ENCODE measurements around the gene PPP1R13B.
"Not testable (repeated sequence)": the region's sequence is repeated elsewhere in the genome, so short reads cannot be mapped to it uniquely, and the experiment has no call there.

The PPP1R13B gene

GRCh38 chr14:103854017-103854808, 6.8 kb upstream of the PPP1R13B start:
- no peak overlapping the region for H3K4me3 ChIP-seq (ENCODE audit: low read length)

GRCh38 chr14:103849151-103849886, 1.9 kb upstream of the PPP1R13B start:
- Histone ChIP-seq H3K4me3 (ENCODE audit: low read length) (no peak overlapping the region), H3K4me1 (ENCODE audit: control insufficient read depth, insufficient read depth, low read length) (peaks cover 8% of the 10 kb centered on the region), H3K9me3 (ENCODE audit: control insufficient read depth, low read length) (no peaks in the 10 kb centered on the region), H3K9ac (ENCODE audit: low read length) (no peak overlapping the region), H3K27me3 (ENCODE audit: control insufficient read depth, insufficient read depth, low read length) (no peaks in the 10 kb centered on the region), H3K36me3 (ENCODE audit: control insufficient read depth, insufficient read depth, low read length) (no peaks in the 10 kb centered on the region)

More at GRCh38 chr14:103854017-103854808, 6.8 kb upstream of the PPP1R13B start:
- H3K4me1 ChIP-seq (ENCODE audit: control insufficient read depth, insufficient read depth, low read length): peaks cover 18% of the 10 kb centered on the region
- no peaks in the 10 kb centered on the region for H3K9me3 ChIP-seq (ENCODE audit: control insufficient read depth, low read length)
- H3K27me3 ChIP-seq (ENCODE audit: control insufficient read depth, insufficient read depth, low read length): no peaks in the 10 kb centered on the region
- peak overlapping the region; percentile 62 for H3K9ac ChIP-seq (ENCODE audit: low read length)
- no peaks in the 10 kb centered on the region for H3K36me3 ChIP-seq (ENCODE audit: control insufficient read depth, insufficient read depth, low read length)

- H3K27me3 ChIP-seq (ENCODE audit: control insufficient read depth, insufficient read depth, low read length): no peaks in the 10 kb centered on the region
- no peaks in the 10 kb centered on the region for H3K9me3 ChIP-seq (ENCODE audit: control insufficient read depth, low read length)
- no peaks in the 10 kb centered on the region for H3K36me3 ChIP-seq (ENCODE audit: control insufficient read depth, insufficient read depth, low read length)
- peak overlapping the region; percentile 69 for H3K9ac ChIP-seq (ENCODE audit: low read length)
- H3K4me1 ChIP-seq (ENCODE audit: control insufficient read depth, insufficient read depth, low read length): peaks cover 8% of the 10 kb centered on the region
- H3K4me3 ChIP-seq (ENCODE audit: low read length): peak overlapping the region; percentile 52
Measured at GRCh38 chr14:103848175-103849077, 1.1 kb upstream of the PPP1R13B start.

GRCh38 chr14:103846543-103847450, 578 bp downstream of the PPP1R13B start:
- peaks cover 8% of the 10 kb centered on the region for H3K4me1 ChIP-seq (ENCODE audit: control insufficient read depth, insufficient read depth, low read length)

GRCh38 chr14:103846097-103846496, 1.3 kb downstream of the PPP1R13B start:
- H3K9me3 ChIP-seq (ENCODE audit: control insufficient read depth, low read length): no peaks in the 10 kb centered on the region
- H3K36me3 ChIP-seq (ENCODE audit: control insufficient read depth, insufficient read depth, low read length): no peaks in the 10 kb centered on the region
- peak overlapping the region; percentile 63 for H3K9ac ChIP-seq (ENCODE audit: low read length)
- no peak overlapping the region for H3K4me3 ChIP-seq (ENCODE audit: low read length)
- H3K4me1 ChIP-seq (ENCODE audit: control insufficient read depth, insufficient read depth, low read length): peaks cover 8% of the 10 kb centered on the region
- no peaks in the 10 kb centered on the region for H3K27me3 ChIP-seq (ENCODE audit: control insufficient read depth, insufficient read depth, low read length)

More at GRCh38 chr14:103846543-103847450, 578 bp downstream of the PPP1R13B start:
- no peaks in the 10 kb centered on the region for H3K27me3 ChIP-seq (ENCODE audit: control insufficient read depth, insufficient read depth, low read length)
- no peaks in the 10 kb centered on the region for H3K36me3 ChIP-seq (ENCODE audit: control insufficient read depth, insufficient read depth, low read length)
- peak overlapping the region; percentile 23 for H3K4me3 ChIP-seq (ENCODE audit: low read length)
- H3K9ac ChIP-seq (ENCODE audit: low read length): peak overlapping the region; percentile 63
- H3K9me3 ChIP-seq (ENCODE audit: control insufficient read depth, low read length): no peaks in the 10 kb centered on the region

- Histone ChIP-seq H3K4me3 (ENCODE audit: low read length) (no peak overlapping the region), H3K9ac (ENCODE audit: low read length) (no peak overlapping the region)
Measured at GRCh38 chr14:103845327-103845726, 2.0 kb downstream of the PPP1R13B start.

GRCh38 chr14:103841265-103841664, 6.1 kb downstream of the PPP1R13B start:
- H3K4me1 ChIP-seq (ENCODE audit: control insufficient read depth, insufficient read depth, low read length); H3K36me3 ChIP-seq (ENCODE audit: control insufficient read depth, insufficient read depth, low read length); H3K9ac ChIP-seq (ENCODE audit: low read length); H3K4me3 ChIP-seq (ENCODE audit: low read length); H3K9me3 ChIP-seq (ENCODE audit: control insufficient read depth, low read length); H3K27me3 ChIP-seq (ENCODE audit: control insufficient read depth, insufficient read depth, low read length): not testable (repeated sequence)

More at GRCh38 chr14:103845327-103845726, 2.0 kb downstream of the PPP1R13B start:
- no peaks in the 10 kb centered on the region for H3K27me3 ChIP-seq (ENCODE audit: control insufficient read depth, insufficient read depth, low read length)
- no peaks in the 10 kb centered on the region for H3K36me3 ChIP-seq (ENCODE audit: control insufficient read depth, insufficient read depth, low read length)
- H3K9me3 ChIP-seq (ENCODE audit: control insufficient read depth, low read length): no peaks in the 10 kb centered on the region
- H3K4me1 ChIP-seq (ENCODE audit: control insufficient read depth, insufficient read depth, low read length): peaks cover 8% of the 10 kb centered on the region

GRCh38 chr14:103840014-103840413, 7.4 kb downstream of the PPP1R13B start:
- no peak overlapping the region for H3K4me3 ChIP-seq (ENCODE audit: low read length)
- H3K9me3 ChIP-seq (ENCODE audit: control insufficient read depth, low read length): no peaks in the 10 kb centered on the region
- no peaks in the 10 kb centered on the region for H3K36me3 ChIP-seq (ENCODE audit: control insufficient read depth, insufficient read depth, low read length)
- no peaks in the 10 kb centered on the region for H3K27me3 ChIP-seq (ENCODE audit: control insufficient read depth, insufficient read depth, low read length)
- H3K4me1 ChIP-seq (ENCODE audit: control insufficient read depth, insufficient read depth, low read length): no peaks in the 10 kb centered on the region
- no peak overlapping the region for H3K9ac ChIP-seq (ENCODE audit: low read length)

- H3K36me3 ChIP-seq (ENCODE audit: control insufficient read depth, insufficient read depth, low read length): no peaks in the 10 kb centered on the region
Measured at GRCh38 chr14:103839579-103839978, 7.8 kb downstream of the PPP1R13B start.

GRCh38 chr14:103838117-103838516, 9.3 kb downstream of the PPP1R13B start:
- no peaks in the 10 kb centered on the region for H3K27me3 ChIP-seq (ENCODE audit: control insufficient read depth, insufficient read depth, low read length)
- no peak overlapping the region for H3K9ac ChIP-seq (ENCODE audit: low read length)
- no peaks in the 10 kb centered on the region for H3K36me3 ChIP-seq (ENCODE audit: control insufficient read depth, insufficient read depth, low read length)
- H3K4me1 ChIP-seq (ENCODE audit: control insufficient read depth, insufficient read depth, low read length): no peaks in the 10 kb centered on the region
- H3K9me3 ChIP-seq (ENCODE audit: control insufficient read depth, low read length): no peaks in the 10 kb centered on the region
- H3K4me3 ChIP-seq (ENCODE audit: low read length): no peak overlapping the region

More at GRCh38 chr14:103839579-103839978, 7.8 kb downstream of the PPP1R13B start:
- H3K9me3 ChIP-seq (ENCODE audit: control insufficient read depth, low read length): no peaks in the 10 kb centered on the region
- no peak overlapping the region for H3K9ac ChIP-seq (ENCODE audit: low read length)
- no peaks in the 10 kb centered on the region for H3K4me1 ChIP-seq (ENCODE audit: control insufficient read depth, insufficient read depth, low read length)
- no peak overlapping the region for H3K4me3 ChIP-seq (ENCODE audit: low read length)
- no peaks in the 10 kb centered on the region for H3K27me3 ChIP-seq (ENCODE audit: control insufficient read depth, insufficient read depth, low read length)

Measured in mucosa of stomach (tissue), 1 donor.